Measurements from ENCODE around the gene ZNF423.

ZNF423 gene

GRCh38 chr16:49617710-49618330, 238.1 kb downstream of the ZNF423 start:
- no peak for DNase-seq

- DNase-seq, result no peak
Measured at GRCh38 chr16:49617016-49617629, 238.8 kb downstream of the ZNF423 start.

GRCh38 chr16:49615576-49615975, 240.3 kb downstream of the ZNF423 start:
- DNase-seq, result no peak

- DNase-seq, result no peak
Measured at GRCh38 chr16:49610983-49611382, 244.9 kb downstream of the ZNF423 start.

- DNase-seq, result no peak
Measured at GRCh38 chr16:49608779-49609178, 247.1 kb downstream of the ZNF423 start.

GRCh38 chr16:49608098-49608497, 247.8 kb downstream of the ZNF423 start:
- DNase-seq, result no peak

- no peak for DNase-seq
Measured at GRCh38 chr16:49605536-49606254, 250.2 kb downstream of the ZNF423 start.

- no peak for DNase-seq
Measured at GRCh38 chr16:49604602-49605001, 251.3 kb downstream of the ZNF423 start.

- DNase-seq, result no peak
Measured at GRCh38 chr16:49603956-49604355, 252.0 kb downstream of the ZNF423 start.

GRCh38 chr16:49602976-49603310, 253.0 kb downstream of the ZNF423 start:
- DNase-seq, result no peak

- no peak for DNase-seq
Measured at GRCh38 chr16:49602201-49602975, 253.5 kb downstream of the ZNF423 start.

- no peak for DNase-seq
Measured at GRCh38 chr16:49601576-49601975, 254.3 kb downstream of the ZNF423 start.

- DNase-seq, result no peak
Measured at GRCh38 chr16:49600976-49601375, 254.9 kb downstream of the ZNF423 start.

GRCh38 chr16:49600536-49600935, 255.4 kb downstream of the ZNF423 start:
- DNase-seq, result no peak

GRCh38 chr16:49599704-49600103, 256.2 kb downstream of the ZNF423 start:
- peak; percentile 6 for DNase-seq

- no peak for DNase-seq
Measured at GRCh38 chr16:49599281-49599680, 256.6 kb downstream of the ZNF423 start.

- DNase-seq, result no peak
Measured at GRCh38 chr16:49598383-49599170, 257.3 kb downstream of the ZNF423 start.

- DNase-seq, result no peak
Measured at GRCh38 chr16:49597796-49598195, 258.1 kb downstream of the ZNF423 start.

GRCh38 chr16:49596648-49597291, 259.1 kb downstream of the ZNF423 start:
- no peak for DNase-seq

GRCh38 chr16:49596068-49596467, 259.8 kb downstream of the ZNF423 start:
- DNase-seq, result no peak

- no peak for DNase-seq
Measured at GRCh38 chr16:49594685-49595498, 261.0 kb downstream of the ZNF423 start.

Data from CD4-positive, alpha-beta T cell treated with Interleukin-15 for 1 hour (primary cell).